Stimulated activated CD8-positive, alpha-beta memory T cell treated with anti-CD3 and anti-CD28 coated beads, Interleukin-15, amount 100 ng/mL, for 4 hours (primary cell): ENCODE data around the gene GAPDH.
A peak's percentile ranks its signal among the peaks of the same experiment; 100 is the strongest.
"Not testable (repeated sequence)": the region's sequence is repeated elsewhere in the genome, so short reads cannot be mapped to it uniquely, and the experiment has no call there.

Experiments used
- DNase-seq, 2 donors: peaks; one replicate each; pipeline ENCODE4 v3.0.0-alpha.2; 2020; ENCODE audit warnings: low read depth in 2 of 2

GAPDH gene

DNA sequence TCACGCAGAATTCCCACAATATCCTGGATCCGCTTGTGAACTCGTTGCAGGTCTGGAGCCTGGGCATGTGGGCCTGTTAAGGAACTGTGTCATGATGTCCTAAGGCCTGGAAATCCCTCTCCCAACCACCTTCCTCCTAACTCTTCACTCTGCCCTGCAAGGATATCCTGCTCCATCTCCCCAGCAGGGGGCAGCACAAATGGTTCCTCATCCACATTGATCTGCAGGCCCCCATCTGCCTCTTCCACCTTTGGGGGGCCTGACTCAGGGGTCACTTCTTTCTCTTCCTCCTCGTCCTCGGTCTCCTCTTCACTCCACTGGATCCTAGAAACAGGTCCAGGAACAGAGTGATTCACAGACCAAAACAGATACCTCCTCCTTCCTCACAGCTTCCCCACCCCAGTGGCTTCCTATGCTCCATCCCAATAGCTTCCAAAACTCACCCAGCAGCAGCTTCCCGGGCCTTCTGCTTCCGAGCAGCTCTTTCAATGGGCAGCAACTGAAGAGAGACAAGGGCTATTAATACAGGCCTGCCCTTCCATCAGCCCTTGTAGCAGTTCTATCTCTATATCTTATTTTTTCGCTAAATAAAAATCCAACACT lies 29.2 kb downstream of the GAPDH start:
- DNase-seq: peak in 1 of 2 donors; percentile 21

DNA sequence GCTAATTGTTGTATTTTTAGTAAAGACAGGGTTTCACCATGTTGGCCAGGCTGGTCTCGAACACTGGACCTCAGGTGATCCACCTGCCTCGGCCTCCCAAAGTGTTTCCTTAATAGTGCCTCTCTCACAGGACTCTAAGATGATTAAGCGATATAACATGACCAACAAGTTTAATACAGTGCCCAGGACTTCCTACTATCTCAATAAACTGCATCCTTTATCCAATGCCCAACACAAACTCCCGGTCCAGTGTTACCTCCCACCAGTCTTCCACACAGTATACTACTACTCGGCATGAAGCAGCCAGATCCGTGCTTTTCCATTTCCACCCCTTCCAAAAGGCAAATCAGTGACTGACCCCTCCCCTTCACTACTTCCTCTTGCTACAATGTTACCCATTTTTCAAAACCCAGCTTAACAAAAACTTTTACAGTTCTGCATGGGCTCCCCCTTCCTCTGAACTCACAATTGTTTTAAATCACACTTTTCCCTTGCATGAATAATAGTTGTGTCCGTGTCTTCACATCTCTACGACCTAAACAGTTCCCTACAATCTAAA lies 32.9 kb downstream of the GAPDH start:
- DNase-seq: no peak

DNA sequence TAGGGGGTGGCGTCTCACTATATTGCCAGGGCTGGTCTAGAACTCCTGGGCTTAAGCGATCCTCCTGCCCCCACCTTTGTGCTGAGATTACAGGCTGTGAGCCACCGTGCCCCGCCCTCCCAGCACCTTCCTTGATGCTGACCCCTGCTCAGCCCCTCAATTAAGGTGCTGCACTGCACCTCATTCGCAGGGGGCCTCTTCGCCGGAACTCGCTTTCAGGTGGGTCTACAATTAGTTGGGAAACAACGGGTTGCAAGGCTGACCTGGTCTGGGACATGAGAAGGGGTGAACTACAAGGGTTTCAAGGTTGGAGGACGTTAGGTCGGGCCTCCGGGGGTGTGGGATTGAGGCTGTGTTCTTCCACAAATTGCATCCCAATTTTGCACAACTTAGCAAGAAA lies 35.0 kb downstream of the GAPDH start:
- DNase-seq: no peak

DNA sequence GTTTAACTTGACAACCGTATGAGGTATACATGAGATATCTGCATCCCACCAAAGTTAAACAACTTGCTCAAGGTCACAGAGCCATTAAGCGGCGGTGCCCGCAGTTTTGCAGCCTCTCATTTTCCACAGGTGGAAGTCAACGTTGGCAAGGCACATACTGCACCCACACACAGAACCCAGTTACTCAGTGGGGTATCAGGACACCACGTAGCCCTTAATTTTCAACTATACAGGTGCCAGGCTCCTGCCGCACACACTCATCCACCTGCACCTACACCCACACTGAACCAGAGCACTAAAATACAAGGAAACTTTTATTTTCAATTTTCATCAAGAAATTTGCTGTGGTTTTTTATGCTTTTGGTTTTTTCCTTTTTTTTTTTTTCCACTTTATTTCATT lies 35.5 kb downstream of the GAPDH start:
- DNase-seq: no peak

DNA sequence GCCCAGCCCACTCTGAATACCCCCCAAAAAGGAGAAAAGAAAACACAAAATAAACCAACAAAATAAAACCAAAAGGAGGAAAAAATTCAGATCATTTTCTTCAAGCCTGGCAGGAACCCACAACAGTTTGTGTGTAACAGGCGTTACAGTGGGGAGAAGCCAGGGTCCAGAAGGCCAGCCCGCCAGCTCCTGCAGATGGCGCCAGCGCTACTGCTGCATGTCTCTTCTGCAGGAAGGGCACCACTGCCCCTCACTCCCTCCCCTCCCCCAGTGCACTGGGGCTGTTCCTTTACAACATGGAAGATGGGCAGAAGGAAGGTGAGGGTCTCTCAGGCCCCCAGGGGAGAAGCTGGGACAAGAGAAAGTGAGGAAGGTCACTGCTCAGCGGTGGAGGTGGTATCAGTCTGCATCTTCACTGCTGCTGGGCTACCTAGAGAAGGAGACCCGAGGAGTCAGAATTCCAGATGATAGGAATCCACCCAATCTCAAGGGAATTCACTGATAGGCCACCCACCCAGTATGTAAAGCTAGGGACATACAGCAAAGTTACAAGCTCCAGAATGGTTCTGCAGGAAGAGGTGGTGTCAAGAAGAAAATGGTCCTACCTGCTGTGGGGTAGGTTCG lies 36.1 kb downstream of the GAPDH start:
- no peak for DNase-seq

DNA sequence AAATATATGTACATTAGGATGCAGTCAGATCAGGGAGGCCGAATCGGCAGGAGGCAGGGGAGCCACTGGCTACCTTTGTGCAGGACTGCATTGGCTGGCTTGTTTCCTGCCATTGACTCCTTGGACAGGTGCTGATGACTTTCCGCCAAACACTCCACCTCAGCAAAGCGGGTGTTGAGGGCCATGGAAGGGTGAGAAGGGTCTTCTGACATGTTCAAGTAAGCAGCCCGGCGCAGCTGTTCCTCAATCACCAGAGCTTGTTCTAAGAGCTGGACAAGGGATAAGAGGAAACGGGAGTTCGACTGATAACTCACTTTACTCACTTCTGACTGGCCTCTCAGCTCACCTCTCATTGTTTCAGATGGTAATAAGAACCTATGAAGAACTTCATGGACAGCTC lies 38.7 kb downstream of the GAPDH start:
- no peak for DNase-seq

DNA sequence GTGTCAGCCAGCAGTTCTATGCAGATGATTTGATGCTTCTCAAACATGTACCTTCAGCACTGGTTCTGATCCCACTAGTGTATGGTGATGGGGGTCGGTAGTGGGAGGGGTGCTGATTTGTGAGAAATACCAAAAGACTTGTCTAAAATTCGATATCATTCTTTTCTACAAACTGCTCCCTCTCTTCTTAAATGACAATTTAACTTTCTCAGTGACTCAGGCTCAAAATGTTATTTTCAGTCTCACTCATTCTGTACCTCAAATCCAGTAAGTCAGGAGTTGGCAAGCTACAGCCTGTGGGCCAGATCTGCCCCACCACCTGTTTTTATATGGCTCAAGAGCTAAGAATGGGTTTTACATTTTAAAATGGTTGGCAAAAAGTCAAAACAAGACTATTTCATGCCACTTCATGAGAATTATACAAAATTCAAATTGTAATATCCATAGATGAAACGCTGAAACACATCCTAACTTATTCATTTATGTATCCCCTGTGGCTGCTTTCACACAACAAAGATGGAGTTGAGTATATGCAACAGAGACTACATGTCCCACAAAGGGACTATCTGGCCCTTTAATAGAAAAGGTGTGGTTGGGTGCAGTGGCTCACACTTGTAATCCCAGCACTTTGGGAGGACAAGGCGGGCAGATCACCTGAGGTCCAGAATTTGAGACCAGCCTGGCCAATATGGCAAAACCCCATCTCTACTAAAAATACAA lies 40.4 kb downstream of the GAPDH start:
- no peak for DNase-seq

DNA sequence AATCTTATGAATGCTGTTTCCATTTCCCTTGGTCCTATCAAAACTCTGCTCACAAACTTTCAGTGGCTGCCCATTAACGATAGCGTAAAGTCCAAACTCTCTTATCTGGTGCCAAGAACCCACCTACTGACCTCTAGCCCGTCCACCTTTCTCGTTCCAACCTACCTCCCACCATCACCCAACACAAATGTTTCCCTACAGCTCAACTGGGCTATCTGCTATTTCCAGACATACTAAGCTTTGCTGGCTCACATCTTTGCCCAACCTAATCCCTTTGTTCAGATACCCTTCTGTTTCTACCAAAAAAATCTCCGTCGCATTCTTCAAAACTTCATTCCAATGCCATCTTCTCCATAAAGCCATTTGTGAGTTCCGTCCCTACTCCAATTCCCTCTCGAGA lies 41.3 kb downstream of the GAPDH start:
- DNase-seq: no peak

DNA sequence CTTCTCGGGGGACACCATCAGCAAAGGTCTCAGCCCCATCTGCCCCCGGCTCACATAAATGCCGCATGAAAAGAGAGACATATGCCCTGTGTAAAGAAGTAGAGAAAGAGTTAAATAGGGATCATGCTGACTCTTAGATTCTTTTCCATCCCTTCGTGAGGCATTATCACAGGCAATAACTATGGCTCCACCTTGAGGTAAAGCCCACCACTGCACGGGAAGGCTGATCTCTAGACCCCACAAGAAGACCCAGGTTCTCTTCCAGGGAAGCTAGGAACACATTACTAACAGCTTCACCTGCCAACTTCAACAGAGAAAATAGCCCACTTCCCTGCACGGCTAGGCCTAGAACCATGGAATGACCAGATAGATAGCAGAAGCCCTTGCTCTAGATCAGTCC lies 47.9 kb downstream of the GAPDH start:
- DNase-seq: no peak

DNA sequence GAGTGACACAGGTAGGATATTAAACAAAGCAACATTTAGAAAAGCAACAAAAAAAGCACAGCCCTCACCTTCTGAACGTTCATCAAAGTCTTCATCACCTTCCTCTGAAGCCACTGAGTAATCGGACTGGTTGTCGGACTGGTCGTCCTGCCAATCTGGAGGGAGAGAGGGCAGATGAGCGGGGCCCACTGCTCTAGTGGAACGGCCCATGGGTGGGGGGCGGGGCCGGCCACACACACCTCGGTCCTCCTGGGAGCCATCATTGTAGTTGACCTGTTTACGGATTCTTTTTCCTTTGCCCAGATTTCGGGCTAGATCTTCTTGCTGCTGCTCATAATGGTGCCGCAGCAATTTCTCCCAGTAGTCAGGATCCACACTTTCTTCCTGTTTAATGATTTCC lies 48.6 kb downstream of the GAPDH start:
- DNase-seq: no peak

DNA sequence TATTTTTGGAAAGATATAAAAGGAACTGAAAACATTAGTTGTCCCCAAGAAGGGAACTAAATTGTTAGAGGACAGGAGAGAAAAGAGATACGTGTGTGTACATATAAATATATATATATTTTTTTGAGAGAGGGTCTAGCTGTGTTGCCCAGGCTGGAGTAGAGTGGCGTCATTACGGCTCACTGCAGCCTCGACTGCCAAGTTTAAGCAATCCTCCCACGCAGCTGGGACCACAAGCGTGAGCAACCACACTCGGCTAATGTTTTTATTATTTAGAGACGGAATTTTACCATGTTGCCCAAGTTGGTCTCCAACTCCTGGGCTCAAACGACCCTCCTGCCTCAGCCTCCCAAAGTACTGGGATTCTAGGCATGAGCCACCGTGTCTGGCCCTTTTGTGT lies 50.0 kb downstream of the GAPDH start:
- DNase-seq: no peak

DNA sequence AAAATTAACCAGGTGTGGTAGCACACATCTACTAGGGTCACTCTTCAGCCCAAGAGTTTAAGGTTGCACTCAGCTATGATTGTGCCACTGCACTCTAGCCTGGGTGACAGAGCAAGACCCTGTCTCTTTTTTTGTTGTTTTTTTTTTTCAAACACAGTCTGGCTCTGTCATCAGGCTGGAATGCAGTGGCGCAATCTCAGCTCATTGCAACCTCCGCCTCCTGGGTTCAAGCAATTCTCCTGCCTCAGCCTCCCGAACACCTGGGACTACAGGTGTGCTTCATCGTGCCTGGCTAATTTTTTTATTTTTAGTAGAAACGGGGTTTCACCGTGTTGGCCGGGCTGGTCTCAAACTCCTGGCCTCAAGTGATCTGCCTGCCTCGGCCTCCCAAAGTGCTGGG lies 52.3 kb downstream of the GAPDH start:
- DNase-seq: not testable (repeated sequence)
